K562 (cell line): Measurements from ENCODE around the gene FMO2. TPM values are rescaled to one million over a fixed set of nuclear protein-coding genes. Genes with fewer than 3 reads are reported as not detected.

Experiments used
- ATAC-seq: fragments of 200-7000 bp; cut with Tn5 transposase; 3 replicates; pipeline ENCODE4 v1.9.1; 2020; ENCODE audit warnings: moderate library complexity
- BruUV-seq: library from RNA; stranded (reverse); fragments of 400-500 nt; replicated peaks from 2 replicates; lab custom pipeline; 2021; lab: Mats Ljungman, UMichigan
- CTCF ChIA-PET: fragments of 300-600 bp; formaldehyde crosslinking; extraction: SDS; loops from one replicate; lab custom pipeline; 2021; ENCODE audit warnings: low intra/inter-chr PET ratio; lab: Yijun Ruan, JAX
- POLR2A ChIA-PET: fragments of 300-600, 350-650 bp; sonication (Branson Sonifier 250); formaldehyde crosslinking; extraction: SDS; loops from one replicate; lab custom pipeline; 2021; ENCODE audit warnings: antibody characterized with exemption, inconsistent platforms; lab: Yijun Ruan, JAX
- DNase-seq, 4 experiments: peaks; one replicate each; pipeline versions ENCODE4 v3.0.0 to v3.0.0-alpha.2; 2011 to 2018; ENCODE audit warnings: low spot score in 3 of 4, mixed read lengths in 3 of 4; ENCODE audit errors: extremely low read depth in 1 of 4
- FAIRE-seq: peaks from 2 replicates; lab custom pipeline; 2011; peaks lifted over from hg19 to GRCh38; lab: Jason Lieb, UNC
- H2AFZ ChIP-seq: 2 replicates; pipeline ENCODE4 v1.6.0; 2011; ENCODE audit warnings: low read depth, low read length, control low read depth, inconsistent platforms
- H3K27ac ChIP-seq: fragments of 200-600 bp; 3 replicates; pipeline ENCODE4 v1.8.0; 2011; ENCODE audit warnings: low read depth, mild to moderate bottlenecking, control low read depth, inconsistent platforms, low read length, moderate library complexity, mixed read lengths; ENCODE audit errors: extremely low read depth
- H3K27me3 ChIP-seq, 2 experiments: fragments of 300-600 bp in 1 of 2; 2 replicates in 1 of 2; 3 replicates in 1 of 2; pipeline versions ENCODE4 v1.6.0 to v1.8.0; 2011; ENCODE audit warnings: inconsistent platforms in 2 of 2, low read length in 2 of 2, mild to moderate bottlenecking in 1 of 2, mixed read lengths in 1 of 2, moderate library complexity in 1 of 2; ENCODE audit not compliant: control insufficient read depth in 2 of 2, insufficient read depth in 2 of 2
- H3K36me3 ChIP-seq: fragments of 300-600 bp; 3 replicates; pipeline ENCODE4 v1.8.0; 2011; ENCODE audit warnings: mild to moderate bottlenecking, low read length, inconsistent platforms; ENCODE audit not compliant: control insufficient read depth, insufficient read depth
- H3K4me1 ChIP-seq, 2 experiments: fragments of 200-600 bp in 1 of 2; replicated peaks in 1 of 2; 2 replicates in 1 of 2; 3 replicates in 1 of 2; pipeline versions ENCODE4 v1.5.1 to v1.8.0; 2011; ENCODE audit warnings: inconsistent platforms in 2 of 2, low read length in 2 of 2, mild to moderate bottlenecking in 1 of 2, mixed read lengths in 1 of 2, moderate library complexity in 1 of 2; ENCODE audit not compliant: control insufficient read depth in 2 of 2, insufficient read depth in 2 of 2
- H3K4me2 ChIP-seq: 2 replicates; pipeline ENCODE4 v1.6.1; 2011; ENCODE audit warnings: low read length, control low read depth, inconsistent platforms, mixed read lengths; ENCODE audit not compliant: insufficient read depth
- H3K4me3 ChIP-seq: fragments of 200-600 bp; sonication (generic), shearing (Covaris generic); 2 replicates; pipeline ENCODE4 v1.5.1; 2016; ENCODE audit warnings: control low read depth, inconsistent platforms
- H3K79me2 ChIP-seq: fragments of 200-600 bp; 3 replicates; pipeline ENCODE4 v1.8.0; 2011; ENCODE audit warnings: low read length, inconsistent platforms; ENCODE audit not compliant: control insufficient read depth, insufficient read depth
- H3K9ac ChIP-seq, 2 experiments: 2 replicates each; pipeline versions ENCODE4 v1.6.0 to v1.6.1; 2011; ENCODE audit warnings: low read depth in 2 of 2, low read length in 2 of 2, control low read depth in 1 of 2, inconsistent platforms in 1 of 2, mild to moderate bottlenecking in 1 of 2, mixed read lengths in 1 of 2; ENCODE audit not compliant: insufficient read depth in 1 of 2
- H3K9me1 ChIP-seq: one replicate; pipeline ENCODE4 v1.6.0; 2011; ENCODE audit warnings: inconsistent platforms, mild to moderate bottlenecking, low read length, moderate library complexity; ENCODE audit not compliant: control insufficient read depth, insufficient read depth
- H3K9me3 ChIP-seq: replicated peaks from 2 replicates; pipeline ENCODE4 v1.5.1; 2011; ENCODE audit warnings: low read depth, low read length, inconsistent platforms; ENCODE audit not compliant: control insufficient read depth, insufficient read depth
- H4K20me1 ChIP-seq: replicated peaks from 2 replicates; pipeline ENCODE4 v1.6.1; 2011; ENCODE audit warnings: low read length, inconsistent platforms, mixed read lengths; ENCODE audit not compliant: control insufficient read depth, insufficient read depth
- AFF4 ChIP-seq: sonication (generic); formaldehyde crosslinking; IDR thresholded peaks from 2 replicates; pipeline ENCODE4 v1.8.0; 2023; ENCODE audit warnings: mild to moderate bottlenecking, missing genetic modification reagents
- CCAR2 ChIP-seq: fragments of 200-400 bp; formaldehyde crosslinking; IDR thresholded peaks from 2 replicates; pipeline ENCODE4 v1.6.1; 2017; ENCODE audit warnings: mild to moderate bottlenecking, low read depth, low read length
- ESRRB ChIP-seq: fragments of 250-450 bp; sonication (Bioruptor Pico); IDR thresholded peaks from 2 replicates; pipeline ENCODE4 v1.5.0; 2020; ENCODE audit warnings: mild to moderate bottlenecking, moderate library complexity, borderline replicate concordance
- GTF2F1 ChIP-seq: IDR thresholded peaks from 2 replicates; pipeline ENCODE4 v1.6.1; 2011; ENCODE audit warnings: low read depth, low read length, improper control_type of control experiment
- HCFC1 ChIP-seq: IDR thresholded peaks from 2 replicates; pipeline ENCODE4 v1.6.1; 2012; ENCODE audit warnings: low read depth, low read length, improper control_type of control experiment
- HMBOX1 ChIP-seq: sonication (generic); IDR thresholded peaks from 2 replicates; pipeline ENCODE4 v1.6.1; 2016
- MEF2D ChIP-seq: conservative IDR thresholded peaks from 2 replicates; pipeline ENCODE4 v1.6.1; 2016; ENCODE audit warnings: low read depth, missing genetic modification characterization, missing compliant biosample characterization
- NCOA2 ChIP-seq, 2 experiments: fragments of 450-650 bp; IDR thresholded peaks; 2 replicates each; pipeline ENCODE4 v1.6.1; 2018; ENCODE audit warnings: mild to moderate bottlenecking in 2 of 2, moderate library complexity in 1 of 2; ENCODE audit not compliant: partially characterized antibody in 2 of 2
- NFATC3 ChIP-seq: fragments of 450-650 bp; IDR thresholded peaks from 2 replicates; pipeline ENCODE4 v1.6.1; 2017; ENCODE audit warnings: mild to moderate bottlenecking
- NFXL1 ChIP-seq: fragments of 450-650 bp; formaldehyde crosslinking; IDR thresholded peaks from 2 replicates; pipeline ENCODE4 v1.4.0; 2021; ENCODE audit warnings: mild to moderate bottlenecking
- XRCC3 ChIP-seq: fragments of 450-650 bp; IDR thresholded peaks from 2 replicates; pipeline ENCODE4 v1.6.1; 2017; ENCODE audit warnings: mild to moderate bottlenecking, moderate library complexity
- ZC3H11A ChIP-seq: IDR thresholded peaks from 2 replicates; pipeline ENCODE4 v1.6.1; 2012; ENCODE audit warnings: low read depth, low read length, improper control_type of control experiment
- ZFPM2 ChIP-seq: fragments of 250-450 bp; sonication (Bioruptor Pico); IDR thresholded peaks from 2 replicates; pipeline ENCODE4 v1.5.1; 2022; ENCODE audit warnings: mild to moderate bottlenecking
- ZNF76 ChIP-seq: fragments of 250-450 bp; sonication (Bioruptor Pico); IDR thresholded peaks from 2 replicates; pipeline ENCODE4 v1.4.0; 2020; ENCODE audit warnings: mild to moderate bottlenecking, moderate library complexity, borderline replicate concordance
- WGBS: fragments of 100-300 bp; shearing (Covaris generic); methylation state at CpG from one replicate; pipeline ENCODE4 v1.1.6; 2016; ENCODE audit warnings: low coverage, mixed read lengths; ENCODE audit not compliant: insufficient coverage; ENCODE audit errors: missing lambda C conversion rate; 5-methylcytosine and 5-hydroxymethylcytosine counted together
- in situ Hi-C: fragments of 300-500 bp; cut with MboI; formaldehyde crosslinking; loops from 4 replicates; pipeline ENCODE4 v1.15.0; 2018; ENCODE audit warnings: inconsistent platforms, mixed read lengths
- intact Hi-C: fragments of 100-400 bp; cut with micrococcal nuclease; formaldehyde crosslinking; loops from 2 replicates; pipeline ENCODE4 v1.14.2; 2022
- polyA plus RNA-seq, 8 experiments: library from polyadenylated mRNA; depleted of rRNA in 4 of 8; stranded (reverse) in 5 of 8; unstranded in 3 of 8; fragments of >200 nt; fragmentation: Nextera tagmentation in 2 of 8; fragmentation: Illumina TruSeq in 1 of 8; extraction: Ambion mirVana in 2 of 8; extraction: Trizol in 1 of 8; gene quantifications; 2 replicates each; pipeline versions ENCODE4 v1.2.1 to v1.2.3, GENCODE V29; 2011 to 2014; ENCODE audit warnings: inconsistent platforms in 1 of 8, missing spikeins in 1 of 8
- total RNA-seq, 7 experiments: library from RNA; depleted of rRNA in 6 of 7; stranded (reverse); fragments of >200 nt in 6 of 7; fragmentation: Illumina TruSeq in 2 of 7; extraction: Trizol in 2 of 7; gene quantifications; 2 replicates each; pipeline versions ENCODE4 v1.2.1 to v1.2.3, GENCODE V29; 2011 to 2021; ENCODE audit warnings: low replicate concordance in 1 of 7

Gene FMO2
- total and polyA plus RNA-seq, 9 of the 15 experiments (the other 6 are each of a cell fraction or from before 2014, with no cell fraction given), result not detected

- no peak for TF ChIP-seq CCAR2
- no peak for TF ChIP-seq HMBOX1
Observed at GRCh38 chr1:171213559-171214454, 28.7 kb downstream of the FMO2 start (continued).

- BruUV-seq, result no TSS peak
- no peak for ATAC-seq
- ChIA-PET CTCF (no interaction called here), POLR2A (interaction anchor here (0.7 kb wide), 1 partner anchor 19 kb away, joined by 3 read pairs; no protein-coding TSS in a partner anchor)
- H3K27me3 ChIP-seq, result no peaks in the 10 kb centered on the region
- WGBS, result 0% methylated on average over 9 of the region's 9 CpGs
- in situ Hi-C loops, result no loop called here
- H3K9me3 ChIP-seq, result no peaks in the 10 kb centered on the region
- no peak overlapping the region for H3K9ac ChIP-seq
- no peak for FAIRE-seq
- H3K9me1 ChIP-seq, result no peaks in the 10 kb centered on the region
- no peak overlapping the region for H3K4me3 ChIP-seq
- no peaks in the 10 kb centered on the region for H3K36me3 ChIP-seq
- H4K20me1 ChIP-seq, result no peaks in the 10 kb centered on the region
- DNase-seq, result no peak
- TF ChIP-seq NFXL1 (CRISPR knock-in tag) (no peak), ZFPM2 (CRISPR knock-in tag) (no peak), ESRRB (no peak), ZNF76 (CRISPR knock-in tag) (no peak), ZC3H11A (no peak), GTF2F1 (no peak), NFATC3 (no peak), XRCC3 (no peak), AFF4 (no peak), NCOA2 (IDR thresholded peaks at IDR 0.05; ENCODE audit: partially characterized antibody in 2 of 2) (no peak), MEF2D (tag) (no peak), HCFC1 (no peak)
- TF ChIP-seq, all 486 proteins: peak for 0
- Histone ChIP-seq H3K79me2 (no peaks in the 10 kb centered on the region), H3K4me2 (no peak overlapping the region), H2AFZ (no peak overlapping the region), H3K27ac (no peak overlapping the region), H3K4me1 (no peaks in the 10 kb centered on the region)
- intact Hi-C loops, result no loop called here
Observed at GRCh38 chr1:171217658-171218443, 32.8 kb downstream of the FMO2 start.
